Measurements from ENCODE around the gene AGPAT3.

Gene AGPAT3

GRCh38 chr21:43848771-43849170 is 16.3 kb upstream of the AGPAT3 start:
- POLR2A ChIA-PET, result no interaction called here
- H3K4me1 ChIP-seq (ENCODE audit: control insufficient read depth, insufficient read depth, low read length), result no peaks in the 10 kb centered on the region
- TF ChIP-seq ZNF660 (tag by site-specific recombination; IDR thresholded peaks at IDR 0.05) (no peak), ZXDB (tag by site-specific recombination; IDR thresholded peaks at IDR 0.05) (no peak), ZNF514 (tag by site-specific recombination; IDR thresholded peaks at IDR 0.05) (no peak)
- TF ChIP-seq, protein P1, sequence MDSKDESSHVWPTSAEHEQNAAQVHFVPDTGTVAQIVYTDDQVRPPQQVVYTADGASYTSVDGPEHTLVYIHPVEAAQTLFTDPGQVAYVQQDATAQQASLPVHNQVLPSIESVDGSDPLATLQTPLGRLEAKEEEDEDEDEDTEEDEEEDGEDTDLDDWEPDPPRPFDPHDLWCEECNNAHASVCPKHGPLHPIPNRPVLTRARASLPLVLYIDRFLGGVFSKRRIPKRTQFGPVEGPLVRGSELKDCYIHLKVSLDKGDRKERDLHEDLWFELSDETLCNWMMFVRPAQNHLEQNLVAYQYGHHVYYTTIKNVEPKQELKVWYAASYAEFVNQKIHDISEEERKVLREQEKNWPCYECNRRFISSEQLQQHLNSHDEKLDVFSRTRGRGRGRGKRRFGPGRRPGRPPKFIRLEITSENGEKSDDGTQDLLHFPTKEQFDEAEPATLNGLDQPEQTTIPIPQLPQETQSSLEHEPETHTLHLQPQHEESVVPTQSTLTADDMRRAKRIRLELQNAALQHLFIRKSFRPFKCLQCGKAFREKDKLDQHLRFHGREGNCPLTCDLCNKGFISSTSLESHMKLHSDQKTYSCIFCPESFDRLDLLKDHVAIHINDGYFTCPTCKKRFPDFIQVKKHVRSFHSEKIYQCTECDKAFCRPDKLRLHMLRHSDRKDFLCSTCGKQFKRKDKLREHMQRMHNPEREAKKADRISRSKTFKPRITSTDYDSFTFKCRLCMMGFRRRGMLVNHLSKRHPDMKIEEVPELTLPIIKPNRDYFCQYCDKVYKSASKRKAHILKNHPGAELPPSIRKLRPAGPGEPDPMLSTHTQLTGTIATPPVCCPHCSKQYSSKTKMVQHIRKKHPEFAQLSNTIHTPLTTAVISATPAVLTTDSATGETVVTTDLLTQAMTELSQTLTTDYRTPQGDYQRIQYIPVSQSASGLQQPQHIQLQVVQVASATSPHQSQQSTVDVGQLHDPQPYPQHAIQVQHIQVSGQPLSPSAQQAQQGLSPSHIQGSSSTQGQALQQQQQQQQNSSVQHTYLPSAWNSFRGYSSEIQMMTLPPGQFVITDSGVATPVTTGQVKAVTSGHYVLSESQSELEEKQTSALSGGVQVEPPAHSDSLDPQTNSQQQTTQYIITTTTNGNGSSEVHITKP (tag by site-specific recombination; IDR thresholded peaks at IDR 0.05), result no peak
- no peak overlapping the region for H3K27ac ChIP-seq (ENCODE audit: extremely low read depth, low read depth, low read length)
- no peaks in the 10 kb centered on the region for H3K36me3 ChIP-seq (ENCODE audit: control insufficient read depth in 2 of 2, insufficient read depth in 1 of 2, low read length in 2 of 2)
- CTCF ChIA-PET, result interaction anchor here (0.7 to 1.3 kb wide), 3 partner anchors 24 to 91 kb away, joined by 3 to 4 read pairs (median 3); no protein-coding TSS in a partner anchor
- no peaks in the 10 kb centered on the region for H3K9me3 ChIP-seq (ENCODE audit: control insufficient read depth, insufficient read depth, low read depth, low read length)
- no peak overlapping the region for H3K4me3 ChIP-seq (ENCODE audit: low read depth, low read length)

GRCh38 chr21:43849532-43850299 is 15.3 kb upstream of the AGPAT3 start:
- H3K36me3 ChIP-seq (ENCODE audit: control insufficient read depth in 2 of 2, insufficient read depth in 1 of 2, low read length in 2 of 2), result no peaks in the 10 kb centered on the region
- ChIA-PET POLR2A (no interaction called here), CTCF (interaction anchor here (1.3 kb wide), 1 partner anchor 71 kb away, joined by 3 read pairs; no protein-coding TSS in a partner anchor)
- no peak overlapping the region for H3K4me3 ChIP-seq (ENCODE audit: low read depth, low read length)
- TF ChIP-seq KLF1 (tag by site-specific recombination; IDR thresholded peaks at IDR 0.05) (peak; percentile 95), TCF7L2 (IDR thresholded peaks at IDR 0.05; ENCODE audit: borderline replicate concordance, low read depth, low read length) (no peak), ZNF280C (tag by site-specific recombination; IDR thresholded peaks at IDR 0.05) (no peak), ZNF830 (tag by site-specific recombination; IDR thresholded peaks at IDR 0.05; ENCODE audit: low read depth) (no peak), PBX3 (CRISPR knock-in tag; IDR thresholded peaks at IDR 0.05) (no peak)
- TF ChIP-seq, protein P1 (tag by site-specific recombination; IDR thresholded peaks at IDR 0.05), result no peak
- no peaks in the 10 kb centered on the region for H3K9me3 ChIP-seq (ENCODE audit: control insufficient read depth, insufficient read depth, low read depth, low read length)
- H3K27ac ChIP-seq (ENCODE audit: extremely low read depth, low read depth, low read length), result no peak overlapping the region
- H3K4me1 ChIP-seq (ENCODE audit: control insufficient read depth, insufficient read depth, low read length), result no peaks in the 10 kb centered on the region
